ENCODE measurements around the gene NENF.

- TF ChIP-seq POLR2A (IDR thresholded peaks at IDR 0.05; ENCODE audit: low read depth, low read length) (no peak), PKNOX1 (IDR thresholded peaks at IDR 0.05) (no peak)
These were observed 26.9 kb downstream of the NENF start for GRCh38 chr1:212459656-212460055.

Measured in GM12878 (cell line).